Body of pancreas (tissue), 4 donors: Measurements from ENCODE around the gene PRRT2.

Source experiments
- POLR2A ChIP-seq, 3 donors: fragments of 450-650 bp; IDR thresholded peaks; one replicate each; pipeline ENCODE4 v1.6.1; 2016; ENCODE audit warnings: antibody characterized with exemption in 3 of 3, mild to moderate bottlenecking in 2 of 3
- TF ChIP-seq, protein P1 (sequence below), 7 experiments: fragments of 450-650 bp in 4 of 7; fragments of 200-600 bp in 3 of 7; sonication (generic) in 3 of 7; IDR thresholded peaks; one replicate each; pipeline ENCODE4 v1.5.1; 2016 to 2019; ENCODE audit warnings: antibody characterized with exemption in 7 of 7

DNA sequence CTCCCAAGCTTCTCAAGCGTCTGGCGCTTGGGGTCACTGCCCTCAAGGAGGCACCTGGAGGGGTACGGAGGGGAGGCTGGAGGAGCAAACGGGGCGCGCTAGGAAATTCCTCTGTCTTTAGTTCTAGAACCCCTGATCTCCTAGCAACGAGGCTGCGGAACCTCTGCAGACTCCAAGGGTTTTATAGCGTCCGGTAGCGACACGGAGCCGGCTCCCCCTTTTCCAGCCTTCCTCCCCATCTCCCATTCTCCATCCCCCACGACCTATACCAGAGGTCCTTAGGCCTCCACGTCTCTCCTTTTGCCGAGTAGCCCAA is 51.6 kb downstream of the PRRT2 start:
- TF ChIP-seq, protein P1, sequence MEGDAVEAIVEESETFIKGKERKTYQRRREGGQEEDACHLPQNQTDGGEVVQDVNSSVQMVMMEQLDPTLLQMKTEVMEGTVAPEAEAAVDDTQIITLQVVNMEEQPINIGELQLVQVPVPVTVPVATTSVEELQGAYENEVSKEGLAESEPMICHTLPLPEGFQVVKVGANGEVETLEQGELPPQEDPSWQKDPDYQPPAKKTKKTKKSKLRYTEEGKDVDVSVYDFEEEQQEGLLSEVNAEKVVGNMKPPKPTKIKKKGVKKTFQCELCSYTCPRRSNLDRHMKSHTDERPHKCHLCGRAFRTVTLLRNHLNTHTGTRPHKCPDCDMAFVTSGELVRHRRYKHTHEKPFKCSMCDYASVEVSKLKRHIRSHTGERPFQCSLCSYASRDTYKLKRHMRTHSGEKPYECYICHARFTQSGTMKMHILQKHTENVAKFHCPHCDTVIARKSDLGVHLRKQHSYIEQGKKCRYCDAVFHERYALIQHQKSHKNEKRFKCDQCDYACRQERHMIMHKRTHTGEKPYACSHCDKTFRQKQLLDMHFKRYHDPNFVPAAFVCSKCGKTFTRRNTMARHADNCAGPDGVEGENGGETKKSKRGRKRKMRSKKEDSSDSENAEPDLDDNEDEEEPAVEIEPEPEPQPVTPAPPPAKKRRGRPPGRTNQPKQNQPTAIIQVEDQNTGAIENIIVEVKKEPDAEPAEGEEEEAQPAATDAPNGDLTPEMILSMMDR (IDR thresholded peaks at IDR 0.05), result no peak
- TF ChIP-seq POLR2A (IDR thresholded peaks at IDR 0.05), result no peak
